ENCODE results near the gene PRLR. TPM values are rescaled to one million over a fixed set of nuclear protein-coding genes. Genes with fewer than 3 reads are reported as not detected.
A peak's percentile ranks its signal among the peaks of the same experiment; 100 is the strongest.

The PRLR gene
- total RNA-seq, 3 donors from 2014 or later, result 10.3 to 47.1 (median 35.8) TPM

GRCh38 chr5:35159370-35159742 lies 70.9 kb downstream of the PRLR start:
- ATAC-seq, result peak; percentile 38
- Histone ChIP-seq H3K4me3 (no peak overlapping the region), H3K36me3 (ENCODE audit: low read depth) (no peaks in the 10 kb centered on the region), H3K4me1 (ENCODE audit: low read depth) (peaks cover 7% of the 10 kb centered on the region), H3K9me3 (no peaks in the 10 kb centered on the region)
- DNase-seq, result no peak
- no peak for TF ChIP-seq CTCF (IDR thresholded peaks at IDR 0.05)
- intact Hi-C loops (cut with DNase I, micrococcal nuclease), result no loop called here

- no peak for DNase-seq
These were observed 71.5 kb downstream of the PRLR start for GRCh38 chr5:35158622-35159369.

GRCh38 chr5:35158204-35158603 lies 72.1 kb downstream of the PRLR start:
- Histone ChIP-seq H3K9me3 (no peaks in the 10 kb centered on the region), H3K4me3 (no peak overlapping the region), H3K4me1 (ENCODE audit: low read depth) (peaks cover 7% of the 10 kb centered on the region), H3K36me3 (ENCODE audit: low read depth) (no peaks in the 10 kb centered on the region)
- ATAC-seq, result no peak
- no peak for TF ChIP-seq CTCF (IDR thresholded peaks at IDR 0.05)
- intact Hi-C loops (cut with DNase I, micrococcal nuclease), result no loop called here
- no peak for DNase-seq

More at GRCh38 chr5:35158622-35159369, 71.5 kb downstream of the PRLR start:
- no peak for TF ChIP-seq CTCF (IDR thresholded peaks at IDR 0.05)
- H3K4me3 ChIP-seq, result no peak overlapping the region
- H3K9me3 ChIP-seq, result no peaks in the 10 kb centered on the region
- ATAC-seq, result peak; percentile 71
- H3K36me3 ChIP-seq (ENCODE audit: low read depth), result no peaks in the 10 kb centered on the region
- intact Hi-C loops (cut with DNase I, micrococcal nuclease), result no loop called here
- H3K4me1 ChIP-seq (ENCODE audit: low read depth), result peaks cover 7% of the 10 kb centered on the region

- H3K4me3 ChIP-seq, result no peak overlapping the region
- H3K36me3 ChIP-seq (ENCODE audit: low read depth), result no peaks in the 10 kb centered on the region
- no peak for DNase-seq
- peak; percentile 64 for ATAC-seq
- no peaks in the 10 kb centered on the region for H3K4me1 ChIP-seq (ENCODE audit: low read depth)
- TF ChIP-seq CTCF (IDR thresholded peaks at IDR 0.05), result no peak
- no peaks in the 10 kb centered on the region for H3K9me3 ChIP-seq
- intact Hi-C loops (cut with DNase I, micrococcal nuclease), result no loop called here
These were observed 76.8 kb downstream of the PRLR start for GRCh38 chr5:35153375-35153932.

GRCh38 chr5:35152733-35153132 lies 77.6 kb downstream of the PRLR start:
- no peak for DNase-seq
- intact Hi-C loops (cut with DNase I, micrococcal nuclease), result no loop called here
- no peaks in the 10 kb centered on the region for H3K36me3 ChIP-seq (ENCODE audit: low read depth)

More at GRCh38 chr5:35152733-35153132, 77.6 kb downstream of the PRLR start:
- ATAC-seq, result peak; percentile 64
- Histone ChIP-seq H3K4me1 (ENCODE audit: low read depth) (no peaks in the 10 kb centered on the region), H3K4me3 (no peak overlapping the region), H3K9me3 (no peaks in the 10 kb centered on the region)
- TF ChIP-seq CTCF (IDR thresholded peaks at IDR 0.05), result no peak

Data from mucosa of descending colon (tissue), 3 donors.